ENCODE measurements around the gene RAPGEF4.

DNA sequence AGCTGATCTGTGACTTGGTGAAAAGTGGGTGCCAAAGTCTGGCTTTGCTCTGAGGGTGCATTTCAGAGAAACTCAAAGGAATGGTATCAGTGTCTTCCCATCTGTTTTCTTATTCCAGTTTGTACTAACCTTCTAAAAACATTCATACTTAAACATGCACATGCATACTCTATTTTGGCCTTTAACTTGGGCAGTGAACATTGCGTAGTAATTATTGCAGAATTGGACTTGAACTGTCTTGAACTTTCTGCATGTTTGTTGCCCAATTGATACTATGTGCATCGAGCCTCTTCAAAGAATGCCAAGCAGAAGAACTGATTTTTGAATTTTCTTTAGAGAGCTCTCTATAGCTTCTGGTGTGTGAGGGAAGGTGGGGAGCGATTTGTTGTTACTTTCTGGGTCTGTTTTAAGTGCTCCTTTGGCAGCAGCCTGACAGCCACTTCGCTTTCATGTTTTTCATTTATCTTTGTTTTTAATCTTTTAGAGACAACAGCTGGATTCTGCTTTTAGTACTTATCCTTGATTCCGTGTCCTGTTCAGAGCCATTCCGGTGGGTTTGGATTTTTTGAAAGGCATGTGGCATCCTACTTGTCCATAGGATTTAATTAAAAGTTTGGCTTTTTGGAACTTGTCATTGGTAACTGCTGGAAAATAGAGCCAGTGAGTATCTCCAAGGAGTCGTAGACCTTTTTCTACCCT, 159.2 kb downstream of the RAPGEF4 start:
- no peak for TF ChIP-seq POLR2A (IDR thresholded peaks at IDR 0.05)
- TF ChIP-seq, protein P1, sequence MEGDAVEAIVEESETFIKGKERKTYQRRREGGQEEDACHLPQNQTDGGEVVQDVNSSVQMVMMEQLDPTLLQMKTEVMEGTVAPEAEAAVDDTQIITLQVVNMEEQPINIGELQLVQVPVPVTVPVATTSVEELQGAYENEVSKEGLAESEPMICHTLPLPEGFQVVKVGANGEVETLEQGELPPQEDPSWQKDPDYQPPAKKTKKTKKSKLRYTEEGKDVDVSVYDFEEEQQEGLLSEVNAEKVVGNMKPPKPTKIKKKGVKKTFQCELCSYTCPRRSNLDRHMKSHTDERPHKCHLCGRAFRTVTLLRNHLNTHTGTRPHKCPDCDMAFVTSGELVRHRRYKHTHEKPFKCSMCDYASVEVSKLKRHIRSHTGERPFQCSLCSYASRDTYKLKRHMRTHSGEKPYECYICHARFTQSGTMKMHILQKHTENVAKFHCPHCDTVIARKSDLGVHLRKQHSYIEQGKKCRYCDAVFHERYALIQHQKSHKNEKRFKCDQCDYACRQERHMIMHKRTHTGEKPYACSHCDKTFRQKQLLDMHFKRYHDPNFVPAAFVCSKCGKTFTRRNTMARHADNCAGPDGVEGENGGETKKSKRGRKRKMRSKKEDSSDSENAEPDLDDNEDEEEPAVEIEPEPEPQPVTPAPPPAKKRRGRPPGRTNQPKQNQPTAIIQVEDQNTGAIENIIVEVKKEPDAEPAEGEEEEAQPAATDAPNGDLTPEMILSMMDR (IDR thresholded peaks at IDR 0.05), result no peak
